Panc1 (cell line): ENCODE measurements around the gene USP4. TPM values are rescaled to one million over a fixed set of nuclear protein-coding genes. Genes with fewer than 3 reads are reported as not detected.

Source experiments
- ATAC-seq: fragments of 200-7000 bp; cut with Tn5 transposase; 2 replicates; pipeline ENCODE4 v1.9.1; 2020; ENCODE audit warnings: mild to moderate bottlenecking, moderate library complexity
- BruUV-seq: library from RNA; stranded (reverse); fragments of 400-500 nt; replicated peaks from 2 replicates; lab custom pipeline; 2021; lab: Mats Ljungman, UMichigan
- CTCF ChIA-PET: fragments of 300-600 bp; sonication (Branson Sonifier 250); formaldehyde crosslinking; loops from one replicate; lab custom pipeline; 2022; ENCODE audit warnings: antibody characterized with exemption; lab: Charles Lee
- POLR2A ChIA-PET: fragments of 300-600 bp; sonication (Branson Sonifier 250); formaldehyde crosslinking; loops from one replicate; lab custom pipeline; 2022; ENCODE audit warnings: antibody characterized with exemption; lab: Charles Lee
- DNase-seq: peaks from one replicate; pipeline ENCODE4 v3.0.0-alpha.2; 2010; ENCODE audit warnings: low read depth, low spot score
- H3K27ac ChIP-seq: 2 replicates; pipeline ENCODE4 v1.5.1; 2011; ENCODE audit warnings: mild to moderate bottlenecking, low read length, inconsistent platforms
- H3K27me3 ChIP-seq: fragments of 200-500 bp; sonication (Bioruptor generic); 2 replicates; pipeline ENCODE4 v1.6.0; 2014; ENCODE audit warnings: low read length, inconsistent platforms; ENCODE audit not compliant: control insufficient read depth, insufficient read depth
- H3K36me3 ChIP-seq: fragments of 200-500 bp; sonication (Bioruptor generic); 2 replicates; pipeline ENCODE4 v1.5.1; 2014; ENCODE audit warnings: inconsistent platforms, mild to moderate bottlenecking, low read length, moderate library complexity; ENCODE audit not compliant: control insufficient read depth, insufficient read depth
- H3K4me1 ChIP-seq: 2 replicates; pipeline ENCODE4 v1.5.1; 2011; ENCODE audit warnings: inconsistent platforms, mild to moderate bottlenecking, low read length, moderate library complexity; ENCODE audit not compliant: control insufficient read depth, insufficient read depth
- H3K4me3 ChIP-seq, 2 experiments: 2 replicates each; pipeline ENCODE4 v1.5.1; 2011 to 2012; ENCODE audit warnings: low read depth in 2 of 2, low read length in 2 of 2, mild to moderate bottlenecking in 2 of 2, inconsistent platforms in 1 of 2, moderate library complexity in 1 of 2
- H3K9me3 ChIP-seq: fragments of 200-500 bp; sonication (Bioruptor generic); 2 replicates; pipeline ENCODE4 v1.5.1; 2014; ENCODE audit warnings: low read depth, mild to moderate bottlenecking, inconsistent platforms, low read length, moderate library complexity; ENCODE audit not compliant: control insufficient read depth, insufficient read depth
- POLR2AphosphoS5 ChIP-seq: IDR thresholded peaks from 2 replicates; pipeline ENCODE4 v1.6.1; 2012; ENCODE audit warnings: mild to moderate bottlenecking, low read depth, low read length, moderate library complexity
- SIN3A ChIP-seq: IDR thresholded peaks from 2 replicates; pipeline ENCODE4 v1.6.1; 2012; ENCODE audit warnings: low read depth, mild to moderate bottlenecking, low read length, moderate library complexity, borderline replicate concordance; ENCODE audit not compliant: insufficient read depth
- TCF7L2 ChIP-seq: IDR thresholded peaks from 2 replicates; pipeline ENCODE4 v1.6.1; 2011; ENCODE audit warnings: mild to moderate bottlenecking, low read depth, low read length, inconsistent platforms
- in situ Hi-C: cut with HindIII; loops from 2 replicates; pipeline ENCODE4 v1.10.0; 2016; ENCODE audit warnings: low sequenced_read_pairs, low pct_unique_long_range_greater_than_20kb
- intact Hi-C: fragments of 100-400 bp; cut with micrococcal nuclease; formaldehyde crosslinking; loops from one replicate; pipeline ENCODE4 v1.10.0; 2022; ENCODE audit not compliant: unreplicated experiment
- total RNA-seq: library from RNA; stranded (reverse); gene quantifications from one replicate; pipeline ENCODE4 v1.2.1, GENCODE V29; 2021; ENCODE audit not compliant: unreplicated experiment
- TF ChIP-seq, protein P1 (sequence below), 2 experiments: IDR thresholded peaks; 2 replicates each; pipeline ENCODE4 v1.6.1; 2011 to 2012; ENCODE audit warnings: low read depth in 2 of 2, control low read depth in 1 of 2, low read length in 1 of 2, mild to moderate bottlenecking in 1 of 2, moderate library complexity in 1 of 2; ENCODE audit not compliant: insufficient read depth in 1 of 2
- TF ChIP-seq, protein P2 (sequence below): fragments of 450-650 bp; IDR thresholded peaks from 2 replicates; pipeline ENCODE4 v1.5.1; 2017; ENCODE audit warnings: mild to moderate bottlenecking

The USP4 gene
- total RNA-seq, 1 experiment from 2014 or later, result 39.9 TPM

DNA sequence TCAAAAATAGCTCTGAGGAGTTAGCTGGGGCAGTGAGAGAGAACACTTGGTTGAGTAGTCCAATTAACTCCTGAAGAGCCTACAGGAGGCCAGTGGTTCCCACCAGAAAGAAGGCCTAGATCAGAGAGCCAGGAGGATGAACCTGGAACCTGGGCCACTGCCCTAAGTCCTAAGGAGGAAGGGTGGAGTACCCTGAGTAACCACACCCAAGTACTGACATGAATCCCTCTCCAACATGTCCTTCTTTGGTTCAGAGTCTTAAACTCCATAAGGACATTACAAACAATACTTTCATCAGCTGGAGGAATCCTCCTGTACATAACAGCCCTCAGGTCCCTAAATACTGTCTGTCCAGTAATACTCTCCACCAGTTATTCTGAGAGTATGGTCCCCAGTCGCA is 37.2 kb downstream of the USP4 start:
- H3K27ac ChIP-seq, result no peak overlapping the region
- ChIA-PET POLR2A (no interaction called here), CTCF (interaction anchor here (0.7 kb wide), 1 partner anchor 179 kb away, joined by 9 read pairs; no protein-coding TSS in a partner anchor)
- intact Hi-C loops (no loop called here), in situ Hi-C loops (no loop called here)
- BruUV-seq, result no TSS peak
- ATAC-seq, result no peak
- DNase-seq, result no peak
- no peaks in the 10 kb centered on the region for H3K9me3 ChIP-seq
- no peaks in the 10 kb centered on the region for H3K4me1 ChIP-seq
- H3K36me3 ChIP-seq, result peaks cover 3% of the 10 kb centered on the region; the same call in 1 of the 2 replicates
- no peaks in the 10 kb centered on the region for H3K27me3 ChIP-seq
- no peak overlapping the region for H3K4me3 ChIP-seq
- TF ChIP-seq, protein P1, sequence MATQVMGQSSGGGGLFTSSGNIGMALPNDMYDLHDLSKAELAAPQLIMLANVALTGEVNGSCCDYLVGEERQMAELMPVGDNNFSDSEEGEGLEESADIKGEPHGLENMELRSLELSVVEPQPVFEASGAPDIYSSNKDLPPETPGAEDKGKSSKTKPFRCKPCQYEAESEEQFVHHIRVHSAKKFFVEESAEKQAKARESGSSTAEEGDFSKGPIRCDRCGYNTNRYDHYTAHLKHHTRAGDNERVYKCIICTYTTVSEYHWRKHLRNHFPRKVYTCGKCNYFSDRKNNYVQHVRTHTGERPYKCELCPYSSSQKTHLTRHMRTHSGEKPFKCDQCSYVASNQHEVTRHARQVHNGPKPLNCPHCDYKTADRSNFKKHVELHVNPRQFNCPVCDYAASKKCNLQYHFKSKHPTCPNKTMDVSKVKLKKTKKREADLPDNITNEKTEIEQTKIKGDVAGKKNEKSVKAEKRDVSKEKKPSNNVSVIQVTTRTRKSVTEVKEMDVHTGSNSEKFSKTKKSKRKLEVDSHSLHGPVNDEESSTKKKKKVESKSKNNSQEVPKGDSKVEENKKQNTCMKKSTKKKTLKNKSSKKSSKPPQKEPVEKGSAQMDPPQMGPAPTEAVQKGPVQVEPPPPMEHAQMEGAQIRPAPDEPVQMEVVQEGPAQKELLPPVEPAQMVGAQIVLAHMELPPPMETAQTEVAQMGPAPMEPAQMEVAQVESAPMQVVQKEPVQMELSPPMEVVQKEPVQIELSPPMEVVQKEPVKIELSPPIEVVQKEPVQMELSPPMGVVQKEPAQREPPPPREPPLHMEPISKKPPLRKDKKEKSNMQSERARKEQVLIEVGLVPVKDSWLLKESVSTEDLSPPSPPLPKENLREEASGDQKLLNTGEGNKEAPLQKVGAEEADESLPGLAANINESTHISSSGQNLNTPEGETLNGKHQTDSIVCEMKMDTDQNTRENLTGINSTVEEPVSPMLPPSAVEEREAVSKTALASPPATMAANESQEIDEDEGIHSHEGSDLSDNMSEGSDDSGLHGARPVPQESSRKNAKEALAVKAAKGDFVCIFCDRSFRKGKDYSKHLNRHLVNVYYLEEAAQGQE (IDR thresholded peaks at IDR 0.05; ENCODE audit: insufficient read depth in 1 of 2, low read depth in 2 of 2, low read length in 1 of 2), result no peak
- TF ChIP-seq TCF7L2 (no peak), POLR2AphosphoS5 (no peak), SIN3A (no peak)
- TF ChIP-seq, protein P2, sequence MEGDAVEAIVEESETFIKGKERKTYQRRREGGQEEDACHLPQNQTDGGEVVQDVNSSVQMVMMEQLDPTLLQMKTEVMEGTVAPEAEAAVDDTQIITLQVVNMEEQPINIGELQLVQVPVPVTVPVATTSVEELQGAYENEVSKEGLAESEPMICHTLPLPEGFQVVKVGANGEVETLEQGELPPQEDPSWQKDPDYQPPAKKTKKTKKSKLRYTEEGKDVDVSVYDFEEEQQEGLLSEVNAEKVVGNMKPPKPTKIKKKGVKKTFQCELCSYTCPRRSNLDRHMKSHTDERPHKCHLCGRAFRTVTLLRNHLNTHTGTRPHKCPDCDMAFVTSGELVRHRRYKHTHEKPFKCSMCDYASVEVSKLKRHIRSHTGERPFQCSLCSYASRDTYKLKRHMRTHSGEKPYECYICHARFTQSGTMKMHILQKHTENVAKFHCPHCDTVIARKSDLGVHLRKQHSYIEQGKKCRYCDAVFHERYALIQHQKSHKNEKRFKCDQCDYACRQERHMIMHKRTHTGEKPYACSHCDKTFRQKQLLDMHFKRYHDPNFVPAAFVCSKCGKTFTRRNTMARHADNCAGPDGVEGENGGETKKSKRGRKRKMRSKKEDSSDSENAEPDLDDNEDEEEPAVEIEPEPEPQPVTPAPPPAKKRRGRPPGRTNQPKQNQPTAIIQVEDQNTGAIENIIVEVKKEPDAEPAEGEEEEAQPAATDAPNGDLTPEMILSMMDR, result no peak

DNA sequence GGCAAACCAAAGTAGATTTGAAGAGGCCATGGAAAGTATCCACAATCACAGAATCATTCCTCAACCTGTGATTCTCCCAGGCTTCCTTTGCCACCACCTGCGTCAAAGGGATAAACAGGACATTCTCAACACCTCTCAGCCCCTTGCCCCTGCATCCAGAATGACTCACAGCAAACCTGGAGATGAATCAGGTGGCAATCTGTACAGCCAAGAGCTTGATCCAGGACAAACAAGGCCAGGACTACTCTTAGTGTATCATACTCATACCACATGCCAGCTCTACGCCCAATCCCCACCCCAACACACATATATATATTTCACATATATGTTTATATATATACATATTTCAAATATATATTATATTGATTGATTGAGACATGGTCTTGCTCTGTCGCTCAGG is 39.3 kb downstream of the USP4 start:
- ATAC-seq, result no peak
- ChIA-PET CTCF (no interaction called here), POLR2A (no interaction called here)

More for the DNA sequence above, 39.3 kb downstream of the USP4 start:
- Histone ChIP-seq H3K9me3 (no peaks in the 10 kb centered on the region), H3K4me1 (no peaks in the 10 kb centered on the region), H3K36me3 (peaks cover 3% of the 10 kb centered on the region; the same call in 1 of the 2 replicates), H3K4me3 (no peak overlapping the region), H3K27me3 (no peaks in the 10 kb centered on the region), H3K27ac (no peak overlapping the region)
- intact Hi-C loops (no loop called here), in situ Hi-C loops (no loop called here)
- TF ChIP-seq TCF7L2 (no peak), POLR2AphosphoS5 (no peak), SIN3A (no peak)
- TF ChIP-seq, protein P2, result no peak
- TF ChIP-seq, protein P1 (IDR thresholded peaks at IDR 0.05; ENCODE audit: insufficient read depth in 1 of 2, low read depth in 2 of 2, low read length in 1 of 2), result no peak
- no TSS peak for BruUV-seq
- no peak for DNase-seq
